ENCODE results near the gene HPCAL1. TPM values are rescaled to one million over a fixed set of nuclear protein-coding genes. Genes with fewer than 3 reads are reported as not detected.

The HPCAL1 gene
- total RNA-seq, 3 donors from 2014 or later (not counting 1 experiment from before 2014, with no cell fraction given) = 31.1 to 45.2 (median 39.8) TPM

- H3K9me3 ChIP-seq (ENCODE audit: control insufficient read depth, insufficient read depth, low read length) = no peaks in the 10 kb centered on the region
- no peak overlapping the region for H3K27ac ChIP-seq (ENCODE audit: low read length)
- Mint-ChIP-seq H3K27me3 (ENCODE audit: low read depth in 2 of 2) (no peaks in the 10 kb centered on the region), H3K4me1 (peaks cover 43 to 61% of the 10 kb centered on the region in 2 donors), H3K9me3 (no peaks in the 10 kb centered on the region), H3K4me3 (no peak overlapping the region), H3K36me3 (no peaks in the 10 kb centered on the region), H3K27ac (no peak overlapping the region)
- TF ChIP-seq, protein P1, sequence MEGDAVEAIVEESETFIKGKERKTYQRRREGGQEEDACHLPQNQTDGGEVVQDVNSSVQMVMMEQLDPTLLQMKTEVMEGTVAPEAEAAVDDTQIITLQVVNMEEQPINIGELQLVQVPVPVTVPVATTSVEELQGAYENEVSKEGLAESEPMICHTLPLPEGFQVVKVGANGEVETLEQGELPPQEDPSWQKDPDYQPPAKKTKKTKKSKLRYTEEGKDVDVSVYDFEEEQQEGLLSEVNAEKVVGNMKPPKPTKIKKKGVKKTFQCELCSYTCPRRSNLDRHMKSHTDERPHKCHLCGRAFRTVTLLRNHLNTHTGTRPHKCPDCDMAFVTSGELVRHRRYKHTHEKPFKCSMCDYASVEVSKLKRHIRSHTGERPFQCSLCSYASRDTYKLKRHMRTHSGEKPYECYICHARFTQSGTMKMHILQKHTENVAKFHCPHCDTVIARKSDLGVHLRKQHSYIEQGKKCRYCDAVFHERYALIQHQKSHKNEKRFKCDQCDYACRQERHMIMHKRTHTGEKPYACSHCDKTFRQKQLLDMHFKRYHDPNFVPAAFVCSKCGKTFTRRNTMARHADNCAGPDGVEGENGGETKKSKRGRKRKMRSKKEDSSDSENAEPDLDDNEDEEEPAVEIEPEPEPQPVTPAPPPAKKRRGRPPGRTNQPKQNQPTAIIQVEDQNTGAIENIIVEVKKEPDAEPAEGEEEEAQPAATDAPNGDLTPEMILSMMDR (IDR thresholded peaks at IDR 0.05) = no peak
- WGBS (ENCODE audit: insufficient coverage) = 94% methylated on average over 7 of the region's 7 CpGs
- intact Hi-C loops (cut with micrococcal nuclease) = no loop called here
- ATAC-seq (no peak), DNase-seq (no peak)
- no peak overlapping the region for H3K4me3 ChIP-seq (ENCODE audit: low read length)
- H3K36me3 ChIP-seq (ENCODE audit: control insufficient read depth, insufficient read depth, low read length) = no peaks in the 10 kb centered on the region
- H3K27me3 ChIP-seq (ENCODE audit: control insufficient read depth, insufficient read depth, low read length) = no peaks in the 10 kb centered on the region
- H3K4me1 ChIP-seq (ENCODE audit: control insufficient read depth, insufficient read depth, low read length) = peaks cover 39% of the 10 kb centered on the region
Measured at GRCh38 chr2:10326151-10326616, 23.5 kb downstream of the HPCAL1 start.

DNA sequence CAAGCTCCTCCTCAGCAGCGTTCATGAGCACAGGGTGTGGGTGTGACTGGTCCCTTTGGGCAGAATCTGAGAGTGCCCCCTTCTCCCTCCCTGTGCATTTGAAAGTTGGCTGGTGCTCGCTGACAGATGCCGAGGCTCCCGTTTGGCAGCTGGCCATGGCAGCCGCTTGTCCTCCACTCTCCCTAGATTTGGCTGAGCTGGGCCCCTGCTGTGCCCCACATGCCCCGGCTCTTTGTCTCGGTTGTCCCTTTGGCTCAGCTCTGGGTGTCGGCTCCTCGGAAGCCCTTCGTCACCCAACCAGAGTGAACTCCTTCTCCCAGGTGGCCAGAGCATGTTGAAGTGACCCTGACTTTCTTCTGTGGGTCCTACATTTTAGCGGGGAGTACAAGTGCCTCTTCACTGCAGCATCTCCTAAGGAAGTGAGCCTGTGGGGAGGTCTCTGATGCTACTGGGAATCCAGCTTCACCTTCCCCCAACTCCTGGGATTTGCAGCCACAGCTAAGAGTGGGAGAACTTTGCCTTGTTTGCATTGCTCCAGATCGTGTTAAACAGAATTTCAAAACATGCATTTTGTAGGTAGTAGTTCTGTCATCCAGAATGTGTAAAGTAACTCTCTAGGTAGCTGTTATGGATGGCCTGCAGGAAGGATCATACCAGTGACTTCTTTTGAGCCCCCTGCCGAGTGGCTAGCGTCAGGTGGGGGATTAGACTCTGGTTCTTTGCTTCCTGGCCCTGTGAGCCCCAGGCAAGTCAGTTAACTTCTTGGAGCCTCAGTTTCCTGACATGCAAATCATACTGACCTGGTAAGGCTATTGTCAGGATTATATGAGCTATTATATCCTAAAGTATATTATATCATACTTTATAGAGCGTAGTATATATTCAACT lies 24.2 kb downstream of the HPCAL1 start:
- TF ChIP-seq, protein P1 (IDR thresholded peaks at IDR 0.05) = no peak
- H3K4me1 Mint-ChIP-seq = peaks cover 50 to 68% of the 10 kb centered on the region in 2 donors
- H3K27ac Mint-ChIP-seq = peak overlapping the region in 1 of 2 donors; percentile 65
- H3K9me3 Mint-ChIP-seq = no peaks in the 10 kb centered on the region
- ATAC-seq = no peak
- Histone ChIP-seq H3K4me3 (ENCODE audit: low read length) (no peak overlapping the region), H3K9me3 (ENCODE audit: control insufficient read depth, insufficient read depth, low read length) (no peaks in the 10 kb centered on the region), H3K27me3 (ENCODE audit: control insufficient read depth, insufficient read depth, low read length) (no peaks in the 10 kb centered on the region), H3K27ac (ENCODE audit: low read length) (no peak overlapping the region), H3K4me1 (ENCODE audit: control insufficient read depth, insufficient read depth, low read length) (peaks cover 46% of the 10 kb centered on the region), H3K36me3 (ENCODE audit: control insufficient read depth, insufficient read depth, low read length) (no peaks in the 10 kb centered on the region)
- H3K36me3 Mint-ChIP-seq = no peaks in the 10 kb centered on the region
- 94% methylated on average over 14 of the region's 15 CpGs for WGBS (ENCODE audit: insufficient coverage)
- H3K4me3 Mint-ChIP-seq = no peak overlapping the region
- intact Hi-C loops (cut with micrococcal nuclease) = no loop called here
- no peaks in the 10 kb centered on the region for H3K27me3 Mint-ChIP-seq (ENCODE audit: low read depth in 2 of 2)
- DNase-seq = no peak

DNA sequence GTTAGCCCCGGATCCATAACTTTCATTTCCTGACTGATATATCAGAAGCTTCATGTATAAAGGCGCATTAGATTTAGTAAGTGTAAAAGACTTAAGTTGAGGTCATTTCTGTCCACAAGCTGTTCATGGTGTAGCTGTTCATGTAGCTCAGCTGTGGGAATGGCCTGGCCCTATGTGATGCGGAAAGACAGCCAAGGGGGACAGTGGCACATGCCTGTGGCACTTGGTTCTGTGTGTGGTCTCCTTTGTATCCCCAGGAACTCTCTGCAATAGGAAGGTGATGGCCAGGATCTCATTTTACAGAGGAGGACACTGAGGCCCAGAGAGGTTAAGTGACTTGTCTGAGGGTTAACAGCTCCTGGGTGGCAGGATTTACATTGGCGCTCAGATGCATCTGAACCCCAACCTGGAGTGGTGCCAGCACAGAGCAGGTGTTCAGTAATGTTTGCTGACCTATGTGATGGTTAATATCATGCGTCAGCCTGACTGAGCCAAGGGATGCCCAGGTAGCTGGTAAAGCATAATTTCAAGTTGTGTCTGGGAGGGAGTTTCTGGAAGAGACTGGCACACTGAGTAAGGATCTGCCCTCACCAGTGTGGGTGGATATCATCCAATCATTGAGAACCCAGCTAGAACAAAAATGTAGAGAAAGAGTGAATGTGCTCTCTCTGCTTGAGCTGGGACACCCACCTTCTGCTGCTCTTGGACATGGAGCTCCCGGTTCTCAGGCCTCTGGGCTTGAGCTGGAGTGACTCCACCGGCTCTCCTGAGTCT lies 25.4 kb downstream of the HPCAL1 start:
- Mint-ChIP-seq H3K4me1 (peaks cover 62 to 77% of the 10 kb centered on the region in 2 donors), H3K27me3 (ENCODE audit: low read depth in 2 of 2) (no peaks in the 10 kb centered on the region), H3K4me3 (no peak overlapping the region), H3K27ac (peak overlapping the region; percentile 65 to 87), H3K9me3 (no peaks in the 10 kb centered on the region), H3K36me3 (no peaks in the 10 kb centered on the region)
- Histone ChIP-seq H3K27me3 (ENCODE audit: control insufficient read depth, insufficient read depth, low read length) (no peaks in the 10 kb centered on the region), H3K9me3 (ENCODE audit: control insufficient read depth, insufficient read depth, low read length) (no peaks in the 10 kb centered on the region), H3K36me3 (ENCODE audit: control insufficient read depth, insufficient read depth, low read length) (no peaks in the 10 kb centered on the region), H3K4me1 (ENCODE audit: control insufficient read depth, insufficient read depth, low read length) (peaks cover 58% of the 10 kb centered on the region), H3K4me3 (ENCODE audit: low read length) (no peak overlapping the region), H3K27ac (ENCODE audit: low read length) (no peak overlapping the region)
- intact Hi-C loops (cut with micrococcal nuclease) = no loop called here
- TF ChIP-seq, protein P1 (IDR thresholded peaks at IDR 0.05) = no peak
- peak in 1 of 2 donors; percentile 53 for DNase-seq
- 81% methylated on average over 7 of the region's 7 CpGs for WGBS (ENCODE audit: insufficient coverage)
- ATAC-seq = no peak
